Measurements from ENCODE around the gene VCX3B. TPM values are rescaled to one million over a fixed set of nuclear protein-coding genes. Genes with fewer than 3 reads are reported as not detected.

The VCX3B gene
- total and polyA plus RNA-seq, 2 of the 4 experiments (the other 2 are of a cell fraction): not detected

DNA sequence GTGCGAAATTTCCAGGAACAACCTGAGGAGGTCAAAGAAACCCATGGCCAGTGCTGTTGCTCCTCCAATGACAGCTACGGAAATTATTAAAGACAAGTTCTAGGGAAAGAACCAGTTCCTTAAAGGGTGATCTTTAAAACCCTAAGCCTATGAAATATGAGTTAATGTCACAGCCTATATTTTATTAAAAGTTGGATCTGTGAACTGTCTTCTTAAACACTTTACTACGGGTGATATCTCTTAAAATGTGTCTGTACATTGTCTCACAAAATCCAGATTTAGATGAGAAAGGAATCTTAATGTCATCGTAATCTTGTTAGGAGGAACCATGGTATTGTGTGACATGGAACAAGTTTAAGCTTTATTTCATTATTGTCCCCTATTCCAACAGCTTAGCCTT, 46.3 kb upstream of the VCX3B start:
- H4K5ac ChIP-seq (ENCODE audit: low read depth, low read length): no peak overlapping the region
- no peak overlapping the region for H3K27ac ChIP-seq (ENCODE audit: insufficient read depth, low read length)
- H2AK5ac ChIP-seq (ENCODE audit: low read depth, low read length): no peak overlapping the region
- in situ Hi-C loops (cut with MboI; ENCODE audit: low sequenced_read_pairs) (no loop called here), dilution Hi-C loops (cut with HindIII; ENCODE audit: low sequenced_read_pairs, unreplicated experiment) (no loop called here), intact Hi-C loops (cut with micrococcal nuclease) (no loop called here)
- ChIA-PET CTCF (no interaction called here), POLR2A (ENCODE audit: unreplicated experiment) (no interaction called here)
- WGBS, 2 experiments (ENCODE audit: extremely low coverage in 2 of 2, insufficient read length in 1 of 2): no CpG with 5 or more reads among the region's 4 CpGs
- no peaks in the 10 kb centered on the region for H3K27me3 ChIP-seq (ENCODE audit: control insufficient read depth, insufficient read depth, low read length)
- H4K20me1 ChIP-seq (ENCODE audit: insufficient read depth, low read length): no peaks in the 10 kb centered on the region
- no peak overlapping the region for H3K56ac ChIP-seq (ENCODE audit: extremely low read depth, insufficient read depth, low read length)
- no peak overlapping the region for H3K18ac ChIP-seq (ENCODE audit: low read depth, low read length)
- no peak overlapping the region for H4K8ac ChIP-seq (ENCODE audit: low read depth in 2 of 2, low read length in 2 of 2)
- no peak overlapping the region for H3K23ac ChIP-seq (ENCODE audit: low read depth, low read length)
- H3K4ac ChIP-seq (ENCODE audit: low read depth, low read length): no peak overlapping the region
- ATAC-seq (ENCODE audit: low read depth) (no peak), DNase-seq (no peak)
- TF ChIP-seq RFX5 (IDR thresholded peaks at IDR 0.05; ENCODE audit: low read depth, low read length) (no peak), RCOR1 (IDR thresholded peaks at IDR 0.05; ENCODE audit: insufficient replicate concordance, low read length) (no peak), SMC3 (IDR thresholded peaks at IDR 0.05; ENCODE audit: low read depth, low read length) (no peak), BHLHE40 (IDR thresholded peaks at IDR 0.05; ENCODE audit: low read depth, low read length) (no peak), CEBPB (IDR thresholded peaks at IDR 0.05; ENCODE audit: low read depth, low read length) (no peak), MXI1 (IDR thresholded peaks at IDR 0.05; ENCODE audit: borderline replicate concordance, low read depth, low read length) (no peak), POLR2A (IDR thresholded peaks at IDR 0.05; ENCODE audit: low read depth, low read length) (no peak), NFE2L2 (IDR thresholded peaks at IDR 0.05; ENCODE audit: low read depth, low read length) (no peak), MAFK (IDR thresholded peaks at IDR 0.05; ENCODE audit: low read depth, low read length) (no peak)
- TF ChIP-seq, protein P1, sequence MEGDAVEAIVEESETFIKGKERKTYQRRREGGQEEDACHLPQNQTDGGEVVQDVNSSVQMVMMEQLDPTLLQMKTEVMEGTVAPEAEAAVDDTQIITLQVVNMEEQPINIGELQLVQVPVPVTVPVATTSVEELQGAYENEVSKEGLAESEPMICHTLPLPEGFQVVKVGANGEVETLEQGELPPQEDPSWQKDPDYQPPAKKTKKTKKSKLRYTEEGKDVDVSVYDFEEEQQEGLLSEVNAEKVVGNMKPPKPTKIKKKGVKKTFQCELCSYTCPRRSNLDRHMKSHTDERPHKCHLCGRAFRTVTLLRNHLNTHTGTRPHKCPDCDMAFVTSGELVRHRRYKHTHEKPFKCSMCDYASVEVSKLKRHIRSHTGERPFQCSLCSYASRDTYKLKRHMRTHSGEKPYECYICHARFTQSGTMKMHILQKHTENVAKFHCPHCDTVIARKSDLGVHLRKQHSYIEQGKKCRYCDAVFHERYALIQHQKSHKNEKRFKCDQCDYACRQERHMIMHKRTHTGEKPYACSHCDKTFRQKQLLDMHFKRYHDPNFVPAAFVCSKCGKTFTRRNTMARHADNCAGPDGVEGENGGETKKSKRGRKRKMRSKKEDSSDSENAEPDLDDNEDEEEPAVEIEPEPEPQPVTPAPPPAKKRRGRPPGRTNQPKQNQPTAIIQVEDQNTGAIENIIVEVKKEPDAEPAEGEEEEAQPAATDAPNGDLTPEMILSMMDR (conservative IDR thresholded peaks at IDR 0.05; ENCODE audit: low read depth, low read length): no peak
- no peak overlapping the region for H2AK9ac ChIP-seq (replicated peaks; ENCODE audit: low read depth, low read length, poor library complexity)
- H3K4me3 ChIP-seq (ENCODE audit: insufficient read depth, low read depth, low read length): no peak overlapping the region
- H2AFZ ChIP-seq (replicated peaks; ENCODE audit: low read length, poor library complexity): no peak overlapping the region
- H2BK5ac ChIP-seq (ENCODE audit: low read depth, low read length, poor library complexity, severe bottlenecking): no peak overlapping the region
- peaks cover 12% of the 10 kb centered on the region for H3K9me3 ChIP-seq (ENCODE audit: control insufficient read depth, insufficient read depth, low read length)
- no peak overlapping the region for H2BK15ac ChIP-seq (ENCODE audit: low read depth, low read length)
- H3K9me1 ChIP-seq (ENCODE audit: insufficient read depth, low read length): no peaks in the 10 kb centered on the region
- H3K9ac ChIP-seq (ENCODE audit: low read depth, low read length): no peak overlapping the region
- H3K4me2 ChIP-seq (ENCODE audit: low read depth, low read length): no peak overlapping the region
- no peak overlapping the region for H4K91ac ChIP-seq (ENCODE audit: insufficient read depth, low read depth, low read length)
- H2BK120ac ChIP-seq (ENCODE audit: low read depth, low read length): no peak overlapping the region
- H3K79me1 ChIP-seq (ENCODE audit: low read depth in 1 of 2, low read length in 2 of 2): no peaks in the 10 kb centered on the region
- no peak overlapping the region for H2BK20ac ChIP-seq (ENCODE audit: low read depth, low read length)
- no TSS peak for BruUV-seq (replicated peaks)
- H3K4me1 ChIP-seq (ENCODE audit: control insufficient read depth, insufficient read depth, low read length): no peaks in the 10 kb centered on the region
- no peaks in the 10 kb centered on the region for H3K36me3 ChIP-seq (ENCODE audit: control insufficient read depth, insufficient read depth, low read length)
- H3K14ac ChIP-seq (replicated peaks; ENCODE audit: low read depth, low read length): no peak overlapping the region

Data from IMR-90 (cell line).